Astrocyte of the spinal cord (primary cell): ENCODE measurements around the gene S100A7A.

Experiments used
- DNase-seq: peaks from one replicate; pipeline ENCODE4 v3.0.0; 2011; ENCODE audit warnings: low read depth, low spot score
- H3K4me3 ChIP-seq: 2 replicates; pipeline ENCODE4 v1.5.1; 2011; ENCODE audit warnings: low read depth, mild to moderate bottlenecking, low read length, moderate library complexity
- in situ Hi-C: cut with HindIII; loops from 2 replicates; pipeline ENCODE4 v1.10.0; 2017; ENCODE audit warnings: low sequenced_read_pairs
- TF ChIP-seq, protein P1 (sequence below): IDR thresholded peaks from 2 replicates; pipeline ENCODE4 v1.5.1; 2012; ENCODE audit warnings: low read depth, mild to moderate bottlenecking, low read length, inconsistent platforms

Gene S100A7A

GRCh38 chr1:153387785-153388184 is 28.5 kb upstream of the S100A7A start:
- no peak for DNase-seq
- in situ Hi-C loops: no loop called here
- TF ChIP-seq, protein P1, sequence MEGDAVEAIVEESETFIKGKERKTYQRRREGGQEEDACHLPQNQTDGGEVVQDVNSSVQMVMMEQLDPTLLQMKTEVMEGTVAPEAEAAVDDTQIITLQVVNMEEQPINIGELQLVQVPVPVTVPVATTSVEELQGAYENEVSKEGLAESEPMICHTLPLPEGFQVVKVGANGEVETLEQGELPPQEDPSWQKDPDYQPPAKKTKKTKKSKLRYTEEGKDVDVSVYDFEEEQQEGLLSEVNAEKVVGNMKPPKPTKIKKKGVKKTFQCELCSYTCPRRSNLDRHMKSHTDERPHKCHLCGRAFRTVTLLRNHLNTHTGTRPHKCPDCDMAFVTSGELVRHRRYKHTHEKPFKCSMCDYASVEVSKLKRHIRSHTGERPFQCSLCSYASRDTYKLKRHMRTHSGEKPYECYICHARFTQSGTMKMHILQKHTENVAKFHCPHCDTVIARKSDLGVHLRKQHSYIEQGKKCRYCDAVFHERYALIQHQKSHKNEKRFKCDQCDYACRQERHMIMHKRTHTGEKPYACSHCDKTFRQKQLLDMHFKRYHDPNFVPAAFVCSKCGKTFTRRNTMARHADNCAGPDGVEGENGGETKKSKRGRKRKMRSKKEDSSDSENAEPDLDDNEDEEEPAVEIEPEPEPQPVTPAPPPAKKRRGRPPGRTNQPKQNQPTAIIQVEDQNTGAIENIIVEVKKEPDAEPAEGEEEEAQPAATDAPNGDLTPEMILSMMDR: no peak
- H3K4me3 ChIP-seq: no peak overlapping the region

- H3K4me3 ChIP-seq: no peak overlapping the region
- in situ Hi-C loops: no loop called here
- no peak for DNase-seq
- TF ChIP-seq, protein P1: no peak
These were observed 26.9 kb upstream of the S100A7A start for GRCh38 chr1:153389401-153389800.

GRCh38 chr1:153389973-153390879 is 26.1 kb upstream of the S100A7A start:
- H3K4me3 ChIP-seq: no peak overlapping the region
- no peak for DNase-seq
- TF ChIP-seq, protein P1: no peak
- in situ Hi-C loops: no loop called here

- in situ Hi-C loops: no loop called here
- no peak for DNase-seq
- no peak within 1 kb of the TSS for H3K4me3 ChIP-seq
- TF ChIP-seq, protein P1: no peak
These were observed 25.2 kb upstream of the S100A7A start, which contains the start of gene S100A8 for GRCh38 chr1:153390938-153391710. TSS of gene S100A8 (minus strand) at chr1:153391073. CDS start at chr1:153390535, 538 bp downstream.

- no peak overlapping the region for H3K4me3 ChIP-seq
- no peak for DNase-seq
- in situ Hi-C loops: no loop called here
- TF ChIP-seq, protein P1: no peak
These were observed 24.1 kb upstream of the S100A7A start for GRCh38 chr1:153392258-153392657.

- DNase-seq: no peak
- no peak overlapping the region for H3K4me3 ChIP-seq
- in situ Hi-C loops: no loop called here
- TF ChIP-seq, protein P1: no peak
These were observed 23.5 kb upstream of the S100A7A start for GRCh38 chr1:153392822-153393221.
